SIG-M5 (cell line): ENCODE data around the gene MXD4.
"Not testable (repeated sequence)": the region's sequence is repeated elsewhere in the genome, so short reads cannot be mapped to it uniquely, and the experiment has no call there.

Source experiments
- DNase-seq: peaks from one replicate; lab custom pipeline; 2025; lab: John Stamatoyannopoulos, UW

The MXD4 gene

GRCh38 chr4:2219233-2219760 is 42.6 kb downstream of the MXD4 start:
- no peak for DNase-seq

GRCh38 chr4:2218436-2218835 is 43.5 kb downstream of the MXD4 start:
- DNase-seq = no peak

GRCh38 chr4:2217726-2218125 is 44.2 kb downstream of the MXD4 start:
- DNase-seq = no peak

- no peak for DNase-seq
These were observed 49.1 kb downstream of the MXD4 start for GRCh38 chr4:2212831-2213230.

- DNase-seq = not testable (repeated sequence)
These were observed 59.1 kb downstream of the MXD4 start for GRCh38 chr4:2202789-2203188.
